ENCODE measurements around the gene TBX5. TPM values are rescaled to one million over a fixed set of nuclear protein-coding genes. Genes with fewer than 3 reads are reported as not detected.

TBX5 gene
- total RNA-seq, 1 donor from 2014 or later = 73.5 TPM

- ATAC-seq = no peak
Measured at GRCh38 chr12:114438635-114439256, 32.8 kb upstream of the TBX5 start.

GRCh38 chr12:114434341-114434740, 28.4 kb upstream of the TBX5 start:
- intact Hi-C loops (cut with micrococcal nuclease) = no loop called here
- DNase-seq = no peak
- no peak for ATAC-seq

More at GRCh38 chr12:114438635-114439256, 32.8 kb upstream of the TBX5 start:
- intact Hi-C loops (cut with micrococcal nuclease) = no loop called here
- DNase-seq = no peak

- no peak for ATAC-seq
Measured at GRCh38 chr12:114431902-114432301, 26.0 kb upstream of the TBX5 start.

GRCh38 chr12:114430306-114430705, 24.4 kb upstream of the TBX5 start:
- intact Hi-C loops (cut with micrococcal nuclease) = no loop called here
- ATAC-seq = no peak

More at GRCh38 chr12:114431902-114432301, 26.0 kb upstream of the TBX5 start:
- DNase-seq = no peak
- intact Hi-C loops (cut with micrococcal nuclease) = no loop called here

GRCh38 chr12:114425031-114425626, 19.2 kb upstream of the TBX5 start:
- intact Hi-C loops (cut with micrococcal nuclease) = no loop called here
- no peak for ATAC-seq
- DNase-seq = no peak

More at GRCh38 chr12:114430306-114430705, 24.4 kb upstream of the TBX5 start:
- no peak for DNase-seq

- ATAC-seq (no peak), DNase-seq (no peak)
- intact Hi-C loops (cut with micrococcal nuclease) = no loop called here
Measured at GRCh38 chr12:114420944-114421335, 15.0 kb upstream of the TBX5 start.

GRCh38 chr12:114420182-114420943, 14.4 kb upstream of the TBX5 start:
- ATAC-seq (no peak), DNase-seq (no peak)
- intact Hi-C loops (cut with micrococcal nuclease) = no loop called here

GRCh38 chr12:114416028-114416427, 10.1 kb upstream of the TBX5 start:
- intact Hi-C loops (cut with micrococcal nuclease) = no loop called here
- ATAC-seq (peak; percentile 55), DNase-seq (no peak)

GRCh38 chr12:114415525-114415868, 9.6 kb upstream of the TBX5 start:
- DNase-seq (no peak), ATAC-seq (peak; percentile 61)
- intact Hi-C loops (cut with micrococcal nuclease) = no loop called here

GRCh38 chr12:114414866-114415524, 9.1 kb upstream of the TBX5 start:
- intact Hi-C loops (cut with micrococcal nuclease) = no loop called here
- no peak for ATAC-seq
- no peak for DNase-seq

- intact Hi-C loops (cut with micrococcal nuclease) = no loop called here
- no peak for ATAC-seq
- DNase-seq = no peak
Measured at GRCh38 chr12:114414031-114414865, 8.3 kb upstream of the TBX5 start.

- intact Hi-C loops (cut with micrococcal nuclease) = no loop called here
- no peak for ATAC-seq
- DNase-seq = no peak
Measured at GRCh38 chr12:114412825-114413749, 7.1 kb upstream of the TBX5 start.

- intact Hi-C loops (cut with micrococcal nuclease) = no loop called here
- DNase-seq (no peak), ATAC-seq (no peak)
Measured at GRCh38 chr12:114412307-114412706, 6.4 kb upstream of the TBX5 start.

- ATAC-seq (no peak), DNase-seq (no peak)
- intact Hi-C loops (cut with micrococcal nuclease) = no loop called here
Measured at GRCh38 chr12:114411071-114411837, 5.3 kb upstream of the TBX5 start.

GRCh38 chr12:114409852-114410600, 4.1 kb upstream of the TBX5 start:
- ATAC-seq (no peak), DNase-seq (no peak)
- intact Hi-C loops (cut with micrococcal nuclease) = no loop called here

- intact Hi-C loops (cut with micrococcal nuclease) = no loop called here
- peak; percentile 76 for DNase-seq
- ATAC-seq = peak; percentile 53
Measured at GRCh38 chr12:114408886-114409851, 3.2 kb upstream of the TBX5 start.

Data from left ventricle myocardium superior (tissue), 1 donor.